GM12878 (cell line): ENCODE measurements around the gene SMAP1. TPM values are rescaled to one million over a fixed set of nuclear protein-coding genes. Genes with fewer than 3 reads are reported as not detected.

Source experiments
- BCLAF1 ChIP-seq: fragments of 450-650 bp; IDR thresholded peaks from 2 replicates; pipeline ENCODE4 v1.6.1; 2017; ENCODE audit warnings: antibody characterized with exemption, mild to moderate bottlenecking, moderate library complexity
- DPF2 ChIP-seq: fragments of 450-650 bp; IDR thresholded peaks from 2 replicates; pipeline ENCODE4 v1.6.1; 2017; ENCODE audit warnings: mild to moderate bottlenecking
- HSF1 ChIP-seq: fragments of 150-350 bp; IDR thresholded peaks from 2 replicates; pipeline ENCODE4 v1.6.1; 2014; ENCODE audit warnings: mild to moderate bottlenecking, low read depth, low read length
- IRF5 ChIP-seq: fragments of 450-650 bp; IDR thresholded peaks from 2 replicates; pipeline ENCODE4 v1.6.1; 2017; ENCODE audit warnings: borderline replicate concordance
- JUNB ChIP-seq: IDR thresholded peaks from 2 replicates; pipeline ENCODE4 v1.6.1; 2016; ENCODE audit warnings: antibody characterized with exemption, mild to moderate bottlenecking
- NFXL1 ChIP-seq: fragments of 450-650 bp; IDR thresholded peaks from 2 replicates; pipeline ENCODE4 v1.6.1; 2017; ENCODE audit warnings: antibody characterized with exemption, mild to moderate bottlenecking, borderline replicate concordance
- NFYA ChIP-seq: IDR thresholded peaks from 2 replicates; pipeline ENCODE4 v1.6.1; 2011; ENCODE audit warnings: low read depth, mild to moderate bottlenecking, low read length, improper control_type of control experiment, borderline replicate concordance
- NKRF ChIP-seq: fragments of 450-650 bp; conservative IDR thresholded peaks from 2 replicates; pipeline ENCODE4 v1.6.1; 2017; ENCODE audit warnings: mild to moderate bottlenecking, moderate library complexity
- POU2F2 ChIP-seq: IDR thresholded peaks from 3 replicates; pipeline ENCODE4 v1.6.1; 2011; ENCODE audit warnings: low read depth, mild to moderate bottlenecking, low read length, borderline replicate concordance
- RAD51 ChIP-seq: fragments of 450-650 bp; IDR thresholded peaks from 2 replicates; pipeline ENCODE4 v1.6.1; 2016; ENCODE audit warnings: moderate library complexity, mild to moderate bottlenecking, inconsistent platforms
- RELA ChIP-seq: fragments of 450-650 bp; IDR thresholded peaks from 2 replicates; pipeline ENCODE4 v1.8.0; 2014; ENCODE audit warnings: borderline replicate concordance; ENCODE audit not compliant: partially characterized antibody
- SRF ChIP-seq, 2 experiments: IDR thresholded peaks; 2 replicates each; pipeline ENCODE4 v1.6.1; 2011; ENCODE audit warnings: low read depth in 2 of 2, low read length in 2 of 2, mild to moderate bottlenecking in 1 of 2, moderate library complexity in 1 of 2
- TBL1XR1 ChIP-seq: IDR thresholded peaks from 2 replicates; pipeline ENCODE4 v1.6.1; 2012; ENCODE audit warnings: low read depth, low read length, improper control_type of control experiment
- USF2 ChIP-seq: IDR thresholded peaks from 2 replicates; pipeline ENCODE4 v1.6.1; 2011; ENCODE audit warnings: low read depth, low read length, improper control_type of control experiment, borderline replicate concordance
- ZBED1 ChIP-seq: IDR thresholded peaks from 2 replicates; pipeline ENCODE4 v1.6.1; 2016; ENCODE audit warnings: borderline replicate concordance
- ZBTB4 ChIP-seq: fragments of 450-650 bp; formaldehyde crosslinking; IDR thresholded peaks from 2 replicates; pipeline ENCODE4 v1.4.0; 2022; ENCODE audit warnings: mild to moderate bottlenecking, moderate library complexity
- polyA plus RNA-seq, 11 experiments: library from polyadenylated mRNA; depleted of rRNA in 4 of 11; unstranded in 6 of 11; stranded (reverse) in 5 of 11; fragments of >200 nt; fragmentation: Nextera tagmentation in 4 of 11; fragmentation: Illumina TruSeq in 1 of 11; extraction: Ambion mirVana in 4 of 11; extraction: Trizol in 1 of 11; gene quantifications; 1 replicate in 1 of 11; 2 replicates in 10 of 11; pipeline versions ENCODE4 v1.2.1 to v1.2.3, GENCODE V29; 2011 to 2016; ENCODE audit warnings: inconsistent platforms in 2 of 11, missing spikeins in 2 of 11, low read depth in 1 of 11
- total RNA-seq, 4 experiments: library from RNA; depleted of rRNA in 3 of 4; stranded (reverse); fragments of >200 nt in 3 of 4; fragmentation: Illumina TruSeq in 1 of 4; extraction: Trizol in 1 of 4; gene quantifications; 2 replicates each; pipeline versions ENCODE4 v1.2.1 to v1.2.3, GENCODE V29; 2013 to 2021

Gene SMAP1
- total and polyA plus RNA-seq, 10 of the 15 experiments (the other 5 are each of a cell fraction or from before 2014, with no cell fraction given): 13.7 to 33.9 (median 25.3) TPM

GRCh38 chr6:70667711-70668498 is at the start of gene SMAP1 (continued):
- TF ChIP-seq USF2 (no peak), RELA (peak; percentile 74), BCLAF1 (no peak), JUNB (no peak), HSF1 (no peak), ZBTB4 (CRISPR knock-in tag) (no peak), NFXL1 (no peak), ZBED1 (no peak), NFYA (no peak), DPF2 (peak; percentile 72), POU2F2 (no peak; the same call in 2 of the 3 replicates), NKRF (peak; percentile 79), TBL1XR1 (no peak), RAD51 (no peak), IRF5 (no peak), SRF (IDR thresholded peaks at IDR 0.05; ENCODE audit: low read depth in 2 of 2, low read length in 2 of 2) (0 out of 4 replicates have a peak, but pooled peaks of 1 of the 2 experiments have one; percentile 1)
